Tibial nerve (tissue), 4 donors: Measurements from ENCODE around the gene DLGAP1. TPM values are rescaled to one million over a fixed set of nuclear protein-coding genes. Genes with fewer than 3 reads are reported as not detected.

ENCODE experiments used
- DNase-seq, 2 donors: peaks; one replicate each; pipeline ENCODE4 v3.0.0-alpha.2; 2019; ENCODE audit warnings: low spot score in 2 of 2
- H3K27ac ChIP-seq, 4 donors: fragments of 200-600 bp; sonication (generic) in 3 of 4; one replicate each; pipeline ENCODE4 v1.5.1; 2017 to 2019; ENCODE audit warnings: mild to moderate bottlenecking in 1 of 4
- H3K27me3 ChIP-seq, 2 donors: fragments of 200-600 bp; sonication (generic) in 1 of 2; one replicate each; pipeline versions ENCODE4 v1.5.1 to v1.6.0; 2017 to 2019
- H3K36me3 ChIP-seq, 3 donors: fragments of 200-600 bp; sonication (generic); one replicate each; pipeline ENCODE4 v1.5.1; 2018 to 2019
- H3K4me1 ChIP-seq, 4 donors: fragments of 200-600 bp; sonication (generic) in 3 of 4; one replicate each; pipeline ENCODE4 v1.5.1; 2017 to 2019
- H3K4me3 ChIP-seq, 4 donors: fragments of 200-600 bp; sonication (generic) in 3 of 4; one replicate each; pipeline ENCODE4 v1.5.1; 2017 to 2019; ENCODE audit warnings: mild to moderate bottlenecking in 1 of 4, moderate library complexity in 1 of 4
- H3K9me3 ChIP-seq, 4 donors: fragments of 200-600 bp; sonication (generic) in 3 of 4; one replicate each; pipeline ENCODE4 v1.5.1; 2017 to 2019
- EP300 ChIP-seq, 2 donors: sonication (generic); formaldehyde crosslinking; IDR thresholded peaks; one replicate each; pipeline ENCODE4 v1.6.1; 2017; ENCODE audit warnings: antibody characterized with exemption in 2 of 2, mild to moderate bottlenecking in 1 of 2
- POLR2A ChIP-seq, 2 donors: fragments of 450-650 bp; IDR thresholded peaks; one replicate each; pipeline ENCODE4 v1.6.1; 2017; ENCODE audit warnings: antibody characterized with exemption in 2 of 2, mild to moderate bottlenecking in 2 of 2, moderate library complexity in 2 of 2
- WGBS, 2 donors: methylation state at CpG; one replicate each; pipeline ENCODE4 v1.1.5; 2018; 5-methylcytosine and 5-hydroxymethylcytosine counted together
- total RNA-seq, 4 donors: library from RNA; depleted of rRNA; stranded (reverse); fragments of >200 nt; gene quantifications; one replicate each; pipeline ENCODE4 v1.1.0, GENCODE V29; 2016
- TF ChIP-seq, protein P1 (sequence below), 5 experiments: fragments of 200-600 bp in 3 of 5; fragments of 450-650 bp in 2 of 5; sonication (generic) in 3 of 5; IDR thresholded peaks; one replicate each; pipeline ENCODE4 v1.5.1; 2016 to 2019; ENCODE audit warnings: antibody characterized with exemption in 5 of 5, mild to moderate bottlenecking in 3 of 5, moderate library complexity in 2 of 5

The DLGAP1 gene
- total RNA-seq, 4 donors from 2014 or later: 1.5 to 18.3 (median 2.5) TPM

DNA sequence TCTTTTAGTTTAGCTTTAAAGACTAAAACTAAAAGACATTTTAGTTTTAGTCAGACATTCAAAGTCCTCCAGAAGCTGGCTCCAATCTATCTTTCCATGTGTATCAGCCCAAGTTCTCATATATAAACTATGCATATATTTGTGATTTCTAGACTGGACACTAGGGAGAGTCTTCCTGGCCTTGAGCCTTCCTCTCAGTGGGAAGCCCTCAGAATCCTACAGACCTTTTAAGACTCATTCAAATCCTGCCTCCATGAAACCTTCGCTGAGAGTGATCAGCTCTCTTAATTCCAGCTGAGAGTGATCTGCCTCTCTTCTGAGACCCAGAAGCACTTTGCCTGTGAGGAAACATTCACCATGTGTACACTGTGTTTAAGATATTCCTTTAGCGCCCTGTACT lies 552.4 kb downstream of the DLGAP1 start:
- Histone ChIP-seq H3K4me3 (no peak overlapping the region), H3K36me3 (no peaks in the 10 kb centered on the region), H3K9me3 (no peaks in the 10 kb centered on the region), H3K27ac (no peak overlapping the region), H3K27me3 (no peaks in the 10 kb centered on the region), H3K4me1 (no peaks in the 10 kb centered on the region)
- DNase-seq: no peak
- 87 to 98% methylated on average over 2 of the region's 2 CpGs for WGBS, 2 donors
- no peak for TF ChIP-seq POLR2A (IDR thresholded peaks at IDR 0.05)
- TF ChIP-seq, protein P1, sequence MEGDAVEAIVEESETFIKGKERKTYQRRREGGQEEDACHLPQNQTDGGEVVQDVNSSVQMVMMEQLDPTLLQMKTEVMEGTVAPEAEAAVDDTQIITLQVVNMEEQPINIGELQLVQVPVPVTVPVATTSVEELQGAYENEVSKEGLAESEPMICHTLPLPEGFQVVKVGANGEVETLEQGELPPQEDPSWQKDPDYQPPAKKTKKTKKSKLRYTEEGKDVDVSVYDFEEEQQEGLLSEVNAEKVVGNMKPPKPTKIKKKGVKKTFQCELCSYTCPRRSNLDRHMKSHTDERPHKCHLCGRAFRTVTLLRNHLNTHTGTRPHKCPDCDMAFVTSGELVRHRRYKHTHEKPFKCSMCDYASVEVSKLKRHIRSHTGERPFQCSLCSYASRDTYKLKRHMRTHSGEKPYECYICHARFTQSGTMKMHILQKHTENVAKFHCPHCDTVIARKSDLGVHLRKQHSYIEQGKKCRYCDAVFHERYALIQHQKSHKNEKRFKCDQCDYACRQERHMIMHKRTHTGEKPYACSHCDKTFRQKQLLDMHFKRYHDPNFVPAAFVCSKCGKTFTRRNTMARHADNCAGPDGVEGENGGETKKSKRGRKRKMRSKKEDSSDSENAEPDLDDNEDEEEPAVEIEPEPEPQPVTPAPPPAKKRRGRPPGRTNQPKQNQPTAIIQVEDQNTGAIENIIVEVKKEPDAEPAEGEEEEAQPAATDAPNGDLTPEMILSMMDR (IDR thresholded peaks at IDR 0.05): no peak
- TF ChIP-seq EP300 (IDR thresholded peaks at IDR 0.05): no peak

DNA sequence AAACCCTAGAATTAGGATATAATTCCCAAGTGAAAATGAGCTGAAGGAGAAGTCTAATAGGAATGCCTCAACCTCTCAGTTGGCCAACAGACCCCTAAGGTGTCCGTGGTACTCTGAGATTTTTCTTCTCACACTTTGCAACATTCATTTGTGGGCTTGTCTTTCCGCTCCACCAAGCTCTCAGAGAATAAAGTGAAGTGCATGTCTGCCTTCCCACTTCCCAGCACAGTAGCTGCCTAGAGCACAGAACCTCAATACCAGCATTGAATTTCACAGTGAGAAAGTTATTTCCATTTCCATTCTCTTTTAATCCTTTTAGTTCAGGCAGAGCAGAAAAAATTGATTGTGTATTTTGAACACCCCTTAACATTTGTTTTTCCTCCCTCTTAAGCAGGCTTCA lies 553.3 kb downstream of the DLGAP1 start:
- WGBS, 2 donors: 79 to 93% methylated on average over 2 of the region's 2 CpGs
- TF ChIP-seq, protein P1 (IDR thresholded peaks at IDR 0.05): no peak
- no peak for TF ChIP-seq EP300 (IDR thresholded peaks at IDR 0.05)
- TF ChIP-seq POLR2A (IDR thresholded peaks at IDR 0.05): no peak
- DNase-seq: no peak
- H3K36me3 ChIP-seq: no peaks in the 10 kb centered on the region
- no peak overlapping the region for H3K4me3 ChIP-seq
- H3K27ac ChIP-seq: no peak overlapping the region
- H3K27me3 ChIP-seq: no peaks in the 10 kb centered on the region
- H3K4me1 ChIP-seq: no peaks in the 10 kb centered on the region
- H3K9me3 ChIP-seq: no peaks in the 10 kb centered on the region

DNA sequence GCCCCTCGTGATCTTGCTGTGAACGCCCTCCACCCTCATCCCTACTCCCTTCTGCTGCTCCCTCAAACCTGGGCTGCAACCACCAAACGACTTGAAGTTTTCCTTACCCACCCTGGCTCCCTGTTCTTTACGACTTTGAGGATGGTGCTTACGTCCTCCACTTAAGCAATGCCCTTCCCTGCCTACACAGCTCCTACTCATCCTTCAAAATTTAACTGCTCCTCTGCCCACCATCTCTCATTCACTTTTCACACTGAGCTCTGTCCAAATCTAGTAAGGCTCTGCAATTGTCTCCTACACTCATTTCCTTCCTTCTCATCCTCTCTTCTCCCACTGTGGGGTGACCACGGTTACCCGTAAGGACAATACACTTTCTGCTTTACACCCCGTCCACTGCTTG lies 554.1 kb downstream of the DLGAP1 start:
- Histone ChIP-seq H3K9me3 (no peaks in the 10 kb centered on the region), H3K36me3 (no peaks in the 10 kb centered on the region), H3K27ac (no peak overlapping the region), H3K4me1 (no peaks in the 10 kb centered on the region), H3K4me3 (no peak overlapping the region), H3K27me3 (no peaks in the 10 kb centered on the region)
- WGBS, 2 donors: 84 to 85% methylated on average over 8 of the region's 8 CpGs
- no peak for DNase-seq
- TF ChIP-seq EP300 (IDR thresholded peaks at IDR 0.05) (no peak), POLR2A (IDR thresholded peaks at IDR 0.05) (no peak)
- TF ChIP-seq, protein P1 (IDR thresholded peaks at IDR 0.05): no peak

DNA sequence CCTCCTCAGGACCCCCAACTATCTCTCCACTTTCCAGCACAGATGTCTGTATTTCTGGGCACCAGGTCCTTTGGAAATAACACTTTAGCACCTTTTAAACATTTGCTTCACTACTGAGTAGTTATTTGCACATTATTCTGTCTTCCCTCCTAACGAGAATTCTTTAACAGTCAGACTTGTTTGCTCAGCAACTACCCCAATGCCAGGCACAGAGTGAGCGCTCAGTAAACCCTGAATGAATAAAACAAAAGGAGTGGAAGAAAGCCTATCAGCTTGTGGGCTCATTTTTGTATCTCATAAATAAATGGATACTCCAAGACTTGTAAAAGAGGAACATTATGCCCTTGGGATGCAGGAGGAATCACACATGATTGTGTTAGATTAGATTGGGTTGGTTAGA lies 554.8 kb downstream of the DLGAP1 start:
- Histone ChIP-seq H3K4me3 (no peak overlapping the region), H3K4me1 (no peaks in the 10 kb centered on the region), H3K27ac (no peak overlapping the region), H3K9me3 (no peaks in the 10 kb centered on the region), H3K36me3 (no peaks in the 10 kb centered on the region), H3K27me3 (no peaks in the 10 kb centered on the region)
- no peak for TF ChIP-seq EP300 (IDR thresholded peaks at IDR 0.05)
- no peak for TF ChIP-seq POLR2A (IDR thresholded peaks at IDR 0.05)
- TF ChIP-seq, protein P1 (IDR thresholded peaks at IDR 0.05): no peak
- DNase-seq: no peak
- WGBS, 2 donors: 69 to 70% methylated on average over 2 of the region's 2 CpGs

DNA sequence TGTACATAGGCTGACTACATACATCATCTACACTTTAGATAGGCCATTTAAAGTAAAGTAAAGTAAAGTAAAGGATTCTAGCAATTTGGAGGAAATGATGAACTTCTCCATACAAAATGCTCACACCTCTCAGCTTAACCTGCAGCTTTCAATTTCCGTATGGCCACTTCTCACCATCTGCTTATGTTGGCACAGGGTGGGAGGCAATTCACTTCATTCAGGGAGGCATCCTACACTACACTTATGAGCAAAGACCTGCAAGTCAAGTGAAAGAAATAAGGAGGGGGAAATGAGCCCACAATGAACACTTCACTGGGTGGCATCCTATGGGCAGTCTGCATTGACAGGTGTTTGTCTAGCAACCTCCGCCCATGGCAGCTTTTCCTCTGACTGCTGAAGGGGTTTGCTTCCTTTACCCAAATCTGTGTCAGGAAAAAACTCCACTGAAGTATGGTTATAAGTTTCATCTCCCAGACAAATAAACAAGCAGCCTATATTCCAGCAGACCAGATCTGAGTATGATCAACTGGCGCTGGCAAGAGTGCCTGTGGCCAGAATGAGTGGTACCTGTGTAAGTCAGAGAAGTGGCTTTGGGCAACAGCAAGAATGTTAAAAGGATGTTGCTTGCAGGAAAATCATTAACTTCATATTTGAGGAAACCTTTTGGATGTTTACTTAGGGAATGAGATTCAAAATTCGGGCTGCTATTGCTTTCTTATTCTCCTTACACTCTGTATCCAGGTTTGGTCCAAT lies 556.1 kb downstream of the DLGAP1 start:
- H3K4me3 ChIP-seq: no peak overlapping the region
- no peak for DNase-seq
- H3K4me1 ChIP-seq: no peaks in the 10 kb centered on the region
- 86 to 88% methylated on average over 4 of the region's 4 CpGs for WGBS, 2 donors
- H3K27ac ChIP-seq: no peak overlapping the region
- H3K27me3 ChIP-seq: no peaks in the 10 kb centered on the region
- H3K9me3 ChIP-seq: no peaks in the 10 kb centered on the region
- no peaks in the 10 kb centered on the region for H3K36me3 ChIP-seq
- TF ChIP-seq EP300 (IDR thresholded peaks at IDR 0.05) (no peak), POLR2A (IDR thresholded peaks at IDR 0.05) (no peak)
- TF ChIP-seq, protein P1 (IDR thresholded peaks at IDR 0.05): no peak
